GM12872 (cell line): ENCODE results near the gene GINS2.

Source experiments
- CTCF ChIP-seq: IDR thresholded peaks from 3 replicates; pipeline ENCODE4 v1.5.1; 2011; ENCODE audit warnings: low read depth, mild to moderate bottlenecking, low read length, moderate library complexity; ENCODE audit not compliant: insufficient read depth

GINS2 gene

DNA sequence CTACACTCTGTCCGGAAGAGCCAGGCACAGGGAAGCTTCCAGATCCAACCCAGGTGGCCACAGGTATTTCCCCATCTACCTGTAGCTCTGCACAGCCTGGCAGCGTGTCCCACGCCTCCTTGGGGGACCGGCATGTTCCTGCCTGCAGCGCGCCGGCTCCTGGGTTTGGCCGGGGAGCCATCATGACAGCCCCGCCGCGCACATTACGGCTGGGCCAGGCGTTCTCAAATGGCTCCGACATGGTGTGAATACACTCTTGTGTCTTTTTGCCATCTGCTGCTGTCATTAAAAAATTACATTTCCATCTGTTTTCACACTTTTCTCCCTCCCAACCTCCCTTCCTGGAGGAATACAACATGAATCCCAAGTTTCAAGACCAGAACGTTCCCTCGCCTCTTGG lies 8.0 kb upstream of the GINS2 start:
- no peak for TF ChIP-seq CTCF

DNA sequence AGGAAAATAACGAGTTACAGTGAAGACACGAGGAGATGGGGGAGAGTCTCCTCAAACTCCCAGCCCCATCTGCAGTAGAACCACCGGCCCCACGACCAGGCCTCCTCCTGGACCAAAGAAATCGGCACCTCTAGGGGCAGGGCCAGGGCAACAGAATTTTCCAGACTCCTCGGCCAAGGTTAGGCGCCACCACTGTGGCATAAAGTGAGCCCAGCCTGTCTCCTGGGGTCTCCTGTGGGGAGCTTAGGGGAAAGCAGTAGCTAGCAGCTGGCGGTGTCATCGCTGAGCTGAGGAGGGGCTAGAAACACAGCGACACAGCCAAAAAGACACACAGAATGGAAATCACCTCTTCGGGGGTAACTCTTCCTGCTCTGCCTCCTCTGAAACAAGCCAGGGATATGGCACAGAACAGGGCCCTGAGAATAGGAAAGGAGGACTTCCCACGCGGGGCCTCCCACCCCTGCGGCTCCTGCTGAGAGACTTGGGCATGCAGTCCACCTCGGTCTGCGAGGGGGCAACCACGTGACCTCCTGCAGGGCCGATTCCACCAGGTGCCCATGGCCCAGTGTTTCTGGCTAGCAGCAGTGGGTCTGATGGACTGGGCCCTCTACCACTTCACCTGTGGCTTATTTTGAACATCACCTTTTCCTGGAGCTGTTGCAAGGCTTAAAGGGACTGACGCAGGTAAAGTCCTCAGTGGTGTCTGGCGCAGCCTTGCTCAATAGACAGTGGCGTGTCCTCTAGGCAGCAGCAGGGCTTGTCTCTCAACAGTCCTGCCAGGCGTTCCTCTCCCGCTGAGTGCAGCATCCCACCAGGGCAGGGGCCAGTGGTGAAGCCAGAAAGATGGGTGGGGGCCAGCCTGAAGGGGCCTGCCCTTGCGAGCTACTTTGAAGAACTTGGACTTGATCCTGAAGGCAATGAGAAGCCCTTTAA lies 6.7 kb upstream of the GINS2 start:
- no peak for TF ChIP-seq CTCF

- no peak for TF ChIP-seq CTCF
Measured at GRCh38 chr16:85690469-85691064, 1.8 kb upstream of the GINS2 start.

DNA sequence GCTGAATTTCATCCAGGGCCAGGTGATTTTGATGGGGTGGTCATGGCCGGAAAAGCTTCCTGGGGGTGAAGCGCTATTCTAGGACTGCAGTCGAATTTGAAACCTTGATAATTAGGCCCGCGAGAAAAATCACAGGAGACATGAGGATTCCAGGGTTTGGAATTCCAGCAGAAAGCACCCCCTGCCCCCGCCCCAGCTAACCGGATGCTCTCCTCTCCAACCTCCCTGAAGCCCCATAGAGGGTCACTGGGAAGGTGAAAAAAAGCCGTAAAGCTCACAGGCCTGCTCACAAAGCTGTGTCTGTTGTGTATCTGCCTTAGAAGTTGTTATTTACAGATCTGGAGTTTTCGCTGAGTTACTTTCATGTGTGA lies 1.2 kb upstream of the GINS2 start:
- no peak for TF ChIP-seq CTCF

GRCh38 chr16:85689285-85689949 lies 663 bp upstream of the GINS2 start:
- no peak for TF ChIP-seq CTCF

- no peak for TF ChIP-seq CTCF
Measured at GRCh38 chr16:85687651-85688471, 893 bp downstream of the GINS2 start.
